Anterior cingulate cortex (tissue), 58 donors: ENCODE results near the gene RAMACL.
"Not testable (repeated sequence)": the region's sequence is repeated elsewhere in the genome, so short reads cannot be mapped to it uniquely, and the experiment has no call there.

Experiments
- DNase-seq, 58 donors: peaks; one replicate each; lab custom pipeline; 2025; lab: John Stamatoyannopoulos, UW

Gene RAMACL

DNA sequence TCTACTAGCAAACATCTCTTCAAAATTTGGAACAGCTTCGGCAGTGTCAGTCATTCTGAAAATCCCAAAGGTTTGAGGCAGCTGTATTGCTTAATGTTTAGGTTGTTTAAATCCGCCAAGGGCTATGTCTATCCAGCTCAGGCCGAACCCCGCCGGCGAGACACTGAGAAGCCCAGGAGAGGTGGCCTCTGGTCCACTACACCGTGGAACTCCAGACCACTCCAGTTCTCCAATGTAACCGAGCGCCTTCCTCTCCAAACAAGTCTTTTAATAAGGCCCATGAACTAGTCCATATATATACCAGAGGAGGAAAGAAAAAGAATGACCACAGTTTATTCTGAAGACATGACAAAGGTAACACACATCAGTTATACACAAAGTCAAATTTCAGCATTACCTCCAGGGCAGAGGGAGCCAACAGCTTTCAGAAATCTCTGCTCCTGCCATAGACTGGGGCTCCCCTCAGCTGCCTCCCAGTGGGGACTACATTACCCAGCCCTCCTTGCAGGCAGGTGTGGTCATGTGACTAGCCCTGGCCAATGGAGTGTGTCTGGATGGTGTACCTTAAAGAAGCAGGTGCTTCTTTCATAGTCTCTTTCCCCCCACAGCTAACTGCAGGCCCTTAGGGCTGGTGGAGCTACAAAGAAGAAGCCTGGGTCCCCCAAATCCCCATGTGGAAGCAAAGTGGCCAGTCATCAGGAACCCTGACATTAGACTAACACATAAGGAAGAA, at the start of gene RAMACL:
RAMACL (minus strand) TSS at position 255 of the 733 bp plus-strand sequence; CDS start at position 54, 201 bp downstream.
- DNase-seq, result peak in 1 of 58 donors; percentile 50

DNA sequence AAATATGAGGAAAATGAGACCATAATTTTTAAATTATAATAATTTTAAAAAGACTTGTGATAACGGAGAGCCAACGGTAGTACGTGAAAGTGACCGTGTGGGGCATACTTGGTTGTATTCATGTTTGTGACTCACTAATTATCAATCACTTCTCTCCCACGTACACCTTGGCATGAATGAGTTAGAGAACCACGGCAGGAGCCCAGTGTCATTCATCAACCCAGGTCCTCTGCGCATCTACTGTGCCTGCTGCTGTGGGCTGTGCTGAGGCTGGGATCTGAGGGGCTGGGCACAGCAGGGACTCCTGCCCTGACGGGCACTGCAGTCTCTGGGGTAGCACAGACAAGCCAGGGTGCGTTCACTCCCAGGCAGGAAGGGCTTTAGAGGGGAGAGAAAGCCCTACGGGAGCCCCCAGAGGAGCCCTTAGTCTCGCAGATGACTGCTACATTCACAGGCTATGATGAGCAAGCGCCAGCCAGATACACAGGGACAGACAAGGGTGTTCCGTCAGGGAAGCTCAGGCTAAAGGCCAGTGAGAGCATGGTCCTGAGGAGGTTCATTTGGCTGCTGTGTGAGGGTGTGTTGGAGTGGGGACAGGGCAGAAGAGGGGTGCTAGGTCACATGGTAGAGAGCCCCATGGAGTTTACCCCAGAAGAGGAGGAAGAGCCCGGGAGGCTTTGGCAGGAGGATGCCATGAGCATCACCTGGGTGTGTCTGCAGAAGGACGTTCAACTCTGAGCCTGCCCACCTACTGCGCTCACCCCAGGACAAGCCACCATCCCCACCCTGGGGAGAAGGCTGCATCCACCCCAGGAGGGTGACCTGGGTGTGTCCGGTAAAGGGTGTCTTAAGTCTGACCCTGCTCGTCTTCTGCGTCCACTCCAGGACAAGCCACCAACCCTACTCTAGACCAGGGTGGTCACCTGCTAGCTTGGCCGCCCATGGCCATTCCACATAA, 48.8 kb upstream of the RAMACL start:
- DNase-seq, result no peak

DNA sequence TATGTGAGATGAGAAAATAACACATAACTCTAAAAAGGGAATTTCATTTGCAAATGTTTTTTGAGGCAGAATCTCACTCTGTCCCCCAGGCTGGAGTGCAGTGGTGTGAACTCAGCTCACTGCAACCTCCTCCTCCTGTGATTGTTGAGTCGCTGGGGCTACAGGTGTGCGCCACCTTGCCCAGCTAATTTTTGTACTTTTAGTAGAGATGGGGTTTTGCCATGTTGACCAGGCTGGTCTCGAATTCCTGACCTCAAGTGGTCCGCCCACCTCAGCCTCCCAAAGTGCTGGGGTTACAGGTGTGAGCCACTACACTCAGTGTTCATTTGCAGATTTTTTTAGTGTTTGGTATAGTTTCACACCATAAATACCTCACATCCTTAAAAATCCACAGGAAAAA, 48.1 kb upstream of the RAMACL start:
- DNase-seq, result not testable (repeated sequence)

DNA sequence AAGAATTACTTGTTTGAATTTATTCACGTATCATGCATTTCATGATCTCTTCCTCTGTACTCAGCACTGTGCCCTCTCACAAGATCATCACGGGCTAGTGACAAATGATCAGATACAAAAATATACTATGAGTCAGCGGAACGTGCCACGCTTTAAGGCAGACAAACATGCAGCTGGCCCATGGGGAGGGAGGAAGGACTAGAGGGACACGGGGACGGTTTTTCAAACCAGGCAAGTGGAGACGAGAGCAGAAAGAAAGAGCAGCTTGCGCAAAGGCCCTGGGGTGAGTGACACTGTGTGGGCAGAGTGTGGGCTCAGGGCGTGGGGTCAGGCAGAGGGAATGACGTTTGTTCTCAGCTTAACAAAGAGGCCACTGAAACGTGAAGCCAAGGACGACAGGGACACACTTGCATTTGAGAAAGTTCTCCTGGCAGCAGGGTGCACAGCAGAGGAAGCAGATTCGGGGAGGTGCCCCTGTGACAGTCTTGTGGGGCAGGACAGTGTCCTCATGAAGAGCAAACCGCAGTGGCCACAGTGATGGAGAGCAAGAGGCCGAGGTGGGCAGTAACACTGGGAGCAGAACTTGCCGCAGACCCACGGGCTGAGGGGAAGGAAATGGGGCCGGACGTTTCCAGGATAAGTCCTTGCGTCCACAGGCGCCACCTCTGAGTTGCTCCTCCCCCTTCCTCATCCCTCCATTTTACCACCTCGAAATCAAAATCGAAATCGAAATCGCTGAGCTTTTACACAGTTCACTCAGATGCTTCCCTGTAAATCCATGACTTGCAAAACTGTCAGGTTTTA, 47.5 kb upstream of the RAMACL start:
- peak in 1 of 58 donors; percentile 32 for DNase-seq

DNA sequence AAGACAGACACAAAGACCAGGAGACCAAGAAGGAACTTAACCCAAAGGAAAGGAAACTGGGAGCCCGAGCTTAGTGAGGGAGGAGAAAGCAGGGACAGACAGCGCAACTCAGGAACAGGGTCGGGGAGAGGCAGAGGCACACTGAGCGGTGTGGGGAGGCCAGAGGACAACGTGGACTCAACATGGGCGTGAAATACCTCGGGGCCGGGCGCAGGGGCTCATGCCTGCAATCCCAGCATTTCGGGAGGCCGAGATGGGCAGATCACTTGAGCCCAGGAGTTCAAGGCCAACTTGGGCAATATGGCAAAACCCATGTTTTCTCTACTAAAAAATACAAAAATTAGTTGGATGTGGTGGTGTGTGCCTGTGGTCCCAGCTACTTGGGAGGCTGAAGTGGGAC, 46.3 kb upstream of the RAMACL start:
- no peak for DNase-seq

DNA sequence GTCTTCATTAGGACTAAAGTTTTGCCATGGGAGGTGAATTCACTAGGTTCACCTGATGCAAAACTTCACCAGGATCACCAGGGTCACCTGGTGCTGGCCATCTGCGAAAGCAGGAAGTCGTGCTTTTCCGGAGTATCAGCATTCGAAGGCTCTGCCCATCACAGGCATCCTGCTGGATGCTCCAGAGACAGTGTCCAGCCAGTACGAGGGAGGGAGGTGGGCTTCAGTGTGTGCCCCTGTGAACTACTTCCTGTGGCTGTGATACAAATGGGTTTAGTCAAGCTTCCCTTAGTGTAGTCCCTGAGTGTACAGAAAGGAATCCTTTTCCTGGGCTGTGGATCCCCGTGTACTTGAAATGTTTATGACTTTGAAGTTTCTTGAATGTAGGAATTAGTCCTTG, 44.0 kb upstream of the RAMACL start:
- no peak for DNase-seq

- no peak for DNase-seq
These were observed 43.1 kb upstream of the RAMACL start for GRCh38 chr6:166629628-166630027.

GRCh38 chr6:166627875-166628801, 41.7 kb upstream of the RAMACL start:
- DNase-seq, result peak in 26 of 58 donors; percentile 50 to 82 (median 72)

GRCh38 chr6:166627033-166627874, 40.8 kb upstream of the RAMACL start, which contains the start of gene RPS6KA2:
TSS of gene RPS6KA2 (minus strand) at chr6:166627251. CDS start at chr6:166627019, 232 bp downstream.
- peak; percentile 88 to 100 (median 100) for DNase-seq

GRCh38 chr6:166626177-166627032, 39.9 kb upstream of the RAMACL start:
- peak in 6 of 58 donors; percentile 17 to 52 (median 42) for DNase-seq

- DNase-seq, result peak in 1 of 58 donors; percentile 37
These were observed 38.9 kb upstream of the RAMACL start for GRCh38 chr6:166625356-166625755.

- no peak for DNase-seq
These were observed 37.8 kb upstream of the RAMACL start for GRCh38 chr6:166624275-166624674.

DNA sequence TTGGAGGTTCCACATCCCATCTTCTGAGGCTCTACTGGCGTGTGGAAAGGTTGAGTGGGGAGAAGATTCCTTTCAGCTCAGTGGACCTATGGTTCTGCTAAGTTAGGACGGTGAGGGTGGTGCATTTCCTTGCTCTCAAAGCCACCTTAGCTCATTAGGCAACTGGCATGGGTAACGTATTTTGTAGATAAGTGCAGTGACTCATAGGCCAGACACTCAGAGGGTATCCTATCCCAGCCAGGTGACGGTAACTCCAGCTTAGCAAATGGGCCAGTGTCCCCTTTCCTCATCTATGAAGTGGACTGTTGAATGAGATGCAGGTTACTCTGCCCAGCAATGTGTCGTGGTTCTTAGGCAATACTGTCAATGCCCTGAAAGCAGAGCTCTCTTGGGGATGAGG, 36.8 kb upstream of the RAMACL start:
- DNase-seq, result no peak

GRCh38 chr6:166621114-166621540, 34.6 kb upstream of the RAMACL start:
- no peak for DNase-seq

- no peak for DNase-seq
These were observed 34.1 kb upstream of the RAMACL start for GRCh38 chr6:166620478-166621113.

- DNase-seq, result no peak
These were observed 33.4 kb upstream of the RAMACL start for GRCh38 chr6:166619912-166620311.
